Aorta (tissue), 5 donors: ENCODE results near the gene TMUB1. TPM values are rescaled to one million over a fixed set of nuclear protein-coding genes. Genes with fewer than 3 reads are reported as not detected.

Experiments used
- ATAC-seq: fragments of 200-7000 bp; cut with Tn5 transposase; one replicate; pipeline ENCODE4 v1.9.1; 2022; ENCODE audit warnings: moderate library complexity; ENCODE audit not compliant: low FRiP score
- DNase-seq, 2 donors: peaks; one replicate each; pipeline ENCODE4 v3.0.0-alpha.2; 2020
- H3K27ac ChIP-seq, 2 donors: one replicate each; pipeline ENCODE4 v1.5.1; 2013; ENCODE audit warnings: low read length in 2 of 2, mild to moderate bottlenecking in 2 of 2, moderate library complexity in 2 of 2, control low read depth in 1 of 2, inconsistent platforms in 1 of 2, low read depth in 1 of 2
- H3K27me3 ChIP-seq, 2 donors: one replicate each; pipeline ENCODE4 v1.6.1; 2013; ENCODE audit warnings: control low read depth in 1 of 2, low read length in 1 of 2, mild to moderate bottlenecking in 1 of 2, moderate library complexity in 1 of 2; ENCODE audit not compliant: insufficient read depth in 2 of 2, control insufficient read depth in 1 of 2
- H3K36me3 ChIP-seq, 2 donors: one replicate each; pipeline ENCODE4 v1.6.1; 2013; ENCODE audit warnings: control low read depth in 1 of 2, low read length in 1 of 2, mild to moderate bottlenecking in 1 of 2; ENCODE audit not compliant: insufficient read depth in 2 of 2, control insufficient read depth in 1 of 2
- H3K4me1 ChIP-seq, 2 donors: one replicate each; pipeline ENCODE4 v1.6.1; 2013; ENCODE audit warnings: low read length in 2 of 2, control low read depth in 1 of 2, mild to moderate bottlenecking in 1 of 2, moderate library complexity in 1 of 2; ENCODE audit not compliant: insufficient read depth in 2 of 2, control insufficient read depth in 1 of 2
- H3K4me3 ChIP-seq, 2 donors: one replicate each; pipeline ENCODE4 v1.5.1; 2013; ENCODE audit warnings: low read length in 2 of 2, control low read depth in 1 of 2, mild to moderate bottlenecking in 1 of 2
- H3K9me3 ChIP-seq: one replicate; pipeline ENCODE4 v1.6.1; 2013; ENCODE audit warnings: mild to moderate bottlenecking, low read length; ENCODE audit not compliant: control insufficient read depth
- WGBS, 2 donors: extraction: QIAGEN DNeasy Blood & Tissue Kit; methylation state at CpG; one replicate each; pipeline ENCODE4 v1.1.7; 2013; 5-methylcytosine and 5-hydroxymethylcytosine counted together
- intact Hi-C, 2 donors: fragments of 100-400 bp; cut with DNase I; formaldehyde crosslinking; loops; one replicate each; pipeline versions ENCODE4 v1.14.2 to v1.15.0; 2022
- polyA plus RNA-seq, 2 donors: library from polyadenylated mRNA; stranded (reverse); fragments of 200-250 nt; gene quantifications; one replicate each; pipeline ENCODE4 v1.2.3, GENCODE V29; 2013
- total RNA-seq, 2 donors: library from RNA; stranded (reverse); fragmentation: NEBNext Ultra II Directional; extraction: Animal tissue kit (Norgen Biotek cat#: 25700); gene quantifications; one replicate each; pipeline ENCODE4 v1.2.1, GENCODE V29; 2021
- donor health status: healthy with polysubstance abuse.
- donor health status: Bipolar disorder and iron deficiency.
- donor health status: DM: no; HTN: no; CAD: no.
- donor health status: DM: no; HTN: no; CAD: no.
- donor health status: DM: yes; HTN: yes; CAD: no.

Gene TMUB1
- total and polyA plus RNA-seq, 4 donors, result 19.0 to 72.4 (median 33.3) TPM

GRCh38 chr7:151069841-151070573 lies 13.3 kb downstream of the TMUB1 start:
- Histone ChIP-seq H3K27me3 (no peaks in the 10 kb centered on the region), H3K9me3 (no peaks in the 10 kb centered on the region), H3K4me3 (no peak overlapping the region), H3K36me3 (peaks cover 6 to 11% of the 10 kb centered on the region in 2 donors), H3K27ac (no peak overlapping the region), H3K4me1 (no peaks in the 10 kb centered on the region)
- no peak for DNase-seq
- WGBS, 2 donors, result 82 to 84% methylated on average over 17 of the region's 17 CpGs
- intact Hi-C loops, result no loop called here
- ATAC-seq, result peak; percentile 19

- H3K9me3 ChIP-seq, result no peaks in the 10 kb centered on the region
- H3K4me1 ChIP-seq, result no peaks in the 10 kb centered on the region
- peaks cover 3 to 11% of the 10 kb centered on the region in 2 donors for H3K36me3 ChIP-seq
- no peak overlapping the region for H3K27ac ChIP-seq
- WGBS, 2 donors, result 78 to 80% methylated on average over 12 of the region's 12 CpGs
- H3K27me3 ChIP-seq, result no peaks in the 10 kb centered on the region
- no peak overlapping the region for H3K4me3 ChIP-seq
- DNase-seq (no peak), ATAC-seq (no peak)
- intact Hi-C loops, result no loop called here
Observed at GRCh38 chr7:151068069-151068773, 15.1 kb downstream of the TMUB1 start.

GRCh38 chr7:151066273-151066974 lies 16.9 kb downstream of the TMUB1 start:
- Histone ChIP-seq H3K27me3 (no peaks in the 10 kb centered on the region), H3K27ac (no peak overlapping the region), H3K4me3 (no peak overlapping the region), H3K36me3 (peaks cover 3 to 11% of the 10 kb centered on the region in 2 donors), H3K4me1 (no peaks in the 10 kb centered on the region), H3K9me3 (no peaks in the 10 kb centered on the region)
- intact Hi-C loops, result no loop called here
- ATAC-seq, result no peak
- DNase-seq, result no peak
- WGBS, 2 donors, result 89% methylated on average over 34 to 39 of the region's 39 CpGs

- ATAC-seq, result no peak
- 84 to 86% methylated on average over 14 of the region's 14 CpGs for WGBS, 2 donors
- DNase-seq, result no peak
- no peak overlapping the region for H3K27ac ChIP-seq
- H3K27me3 ChIP-seq, result no peaks in the 10 kb centered on the region
- intact Hi-C loops, result no loop called here
- no peaks in the 10 kb centered on the region for H3K4me1 ChIP-seq
- H3K4me3 ChIP-seq, result no peak overlapping the region
- H3K9me3 ChIP-seq, result no peaks in the 10 kb centered on the region
- H3K36me3 ChIP-seq, result peaks cover 2 to 11% of the 10 kb centered on the region in 2 donors
Observed at GRCh38 chr7:151065516-151065915, 17.8 kb downstream of the TMUB1 start.

- no peaks in the 10 kb centered on the region for H3K27me3 ChIP-seq
- peaks cover 2 to 8% of the 10 kb centered on the region in 2 donors for H3K36me3 ChIP-seq
- DNase-seq, result no peak
- no peak overlapping the region for H3K27ac ChIP-seq
- no peak for ATAC-seq
- H3K4me1 ChIP-seq, result no peaks in the 10 kb centered on the region
- H3K9me3 ChIP-seq, result no peaks in the 10 kb centered on the region
- no peak overlapping the region for H3K4me3 ChIP-seq
- intact Hi-C loops, result no loop called here
- 86 to 88% methylated on average over 6 of the region's 6 CpGs for WGBS, 2 donors
Observed at GRCh38 chr7:151064993-151065392, 18.3 kb downstream of the TMUB1 start.

- WGBS, 2 donors, result 92 to 93% methylated on average over 17 to 18 of the region's 18 CpGs
- peaks cover 2 to 8% of the 10 kb centered on the region in 2 donors for H3K36me3 ChIP-seq
- ATAC-seq, result no peak
- no peaks in the 10 kb centered on the region for H3K9me3 ChIP-seq
- no peak overlapping the region for H3K27ac ChIP-seq
- DNase-seq, result no peak
- no peak overlapping the region for H3K4me3 ChIP-seq
- no peaks in the 10 kb centered on the region for H3K27me3 ChIP-seq
- intact Hi-C loops, result no loop called here
- H3K4me1 ChIP-seq, result no peaks in the 10 kb centered on the region
Observed at GRCh38 chr7:151064454-151064853, 18.8 kb downstream of the TMUB1 start.

DNA sequence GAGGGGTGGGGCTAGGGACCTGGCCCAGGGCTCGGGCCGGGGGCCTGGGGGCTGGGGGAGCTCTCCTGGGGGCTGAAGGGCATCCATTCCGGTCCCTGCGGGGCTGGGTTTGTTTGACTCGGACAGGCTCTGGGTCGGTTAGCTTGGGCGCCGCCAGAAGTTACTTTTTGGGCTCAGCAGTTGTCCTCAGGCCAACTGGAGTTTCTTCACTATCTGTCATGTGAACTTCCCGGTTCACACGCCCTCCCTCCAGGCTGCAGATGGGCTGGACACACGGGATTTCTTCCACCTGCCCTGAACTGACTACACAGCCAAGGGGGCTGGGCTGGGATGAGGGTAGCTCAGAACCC lies 20.1 kb downstream of the TMUB1 start:
- H3K27me3 ChIP-seq, result no peaks in the 10 kb centered on the region
- 7 to 22% methylated on average over 11 of the region's 11 CpGs for WGBS, 2 donors
- H3K4me3 ChIP-seq, result no peak overlapping the region
- H3K27ac ChIP-seq, result no peak overlapping the region
- H3K36me3 ChIP-seq, result peaks cover 2 to 8% of the 10 kb centered on the region in 2 donors
- ATAC-seq (no peak), DNase-seq (no peak)
- no peaks in the 10 kb centered on the region for H3K9me3 ChIP-seq
- H3K4me1 ChIP-seq, result no peaks in the 10 kb centered on the region
- intact Hi-C loops, result no loop called here

DNA sequence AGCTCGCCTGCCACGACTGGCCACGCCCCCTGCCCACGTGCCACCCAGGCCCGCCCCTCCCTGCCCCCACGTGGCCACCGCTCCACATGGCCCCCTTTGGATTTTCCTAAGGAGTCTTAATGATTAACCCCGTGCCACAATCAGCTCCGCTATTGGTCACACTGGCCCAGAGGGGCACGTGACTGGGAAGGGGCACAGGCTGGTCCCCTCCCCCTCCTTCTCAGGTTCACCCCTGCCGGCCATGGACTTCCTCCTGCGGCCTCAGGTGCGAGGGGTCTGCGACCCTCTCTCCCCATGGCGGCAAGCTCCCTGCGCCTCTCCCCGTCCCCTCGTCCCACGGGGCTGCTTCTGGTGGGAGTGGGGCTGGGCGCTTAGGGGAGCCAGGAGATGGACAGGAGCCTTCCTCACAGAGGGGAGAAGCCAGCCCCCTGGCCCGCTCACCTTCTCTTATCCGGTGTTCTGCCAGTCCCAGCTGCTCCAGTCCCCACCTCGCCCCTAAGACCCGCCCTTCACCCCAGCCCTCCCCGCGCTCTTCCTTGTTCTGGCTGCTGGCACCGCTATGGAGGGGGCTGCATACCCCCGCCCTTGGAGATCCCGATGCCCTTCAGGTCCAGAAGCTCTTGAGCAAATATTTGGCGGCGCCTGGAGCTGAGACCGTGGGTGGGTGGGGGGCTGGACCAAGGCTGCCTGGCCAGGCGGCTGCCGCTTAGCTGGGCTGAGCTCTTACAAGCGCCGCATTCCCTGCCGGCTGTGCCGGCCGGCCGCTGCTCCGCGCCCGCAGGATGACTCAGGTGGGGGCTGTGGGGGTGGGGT lies 20.7 kb downstream of the TMUB1 start:
- intact Hi-C loops, result no loop called here
- H3K9me3 ChIP-seq, result no peaks in the 10 kb centered on the region
- peaks cover 2 to 4% of the 10 kb centered on the region in 2 donors for H3K36me3 ChIP-seq
- H3K27me3 ChIP-seq, result no peaks in the 10 kb centered on the region
- ATAC-seq (no peak), DNase-seq (peak in 1 of 2 donors; percentile 89)
- H3K27ac ChIP-seq, result peak overlapping the region in 1 of 2 donors; percentile 23
- WGBS, 2 donors, result 21 to 24% methylated on average over 38 to 43 of the region's 43 CpGs
- H3K4me3 ChIP-seq, result no peak overlapping the region
- no peaks in the 10 kb centered on the region for H3K4me1 ChIP-seq
